GM19043 (cell line): ENCODE data around the gene DOCK8.

Source experiments
- ATAC-seq: cut with Tn5 transposase; IDR thresholded peaks from one replicate; pipeline ENCODE4 v1.9.1; 2021; ENCODE audit warnings: low read depth; ENCODE audit not compliant: unreplicated experiment

The DOCK8 gene

DNA sequence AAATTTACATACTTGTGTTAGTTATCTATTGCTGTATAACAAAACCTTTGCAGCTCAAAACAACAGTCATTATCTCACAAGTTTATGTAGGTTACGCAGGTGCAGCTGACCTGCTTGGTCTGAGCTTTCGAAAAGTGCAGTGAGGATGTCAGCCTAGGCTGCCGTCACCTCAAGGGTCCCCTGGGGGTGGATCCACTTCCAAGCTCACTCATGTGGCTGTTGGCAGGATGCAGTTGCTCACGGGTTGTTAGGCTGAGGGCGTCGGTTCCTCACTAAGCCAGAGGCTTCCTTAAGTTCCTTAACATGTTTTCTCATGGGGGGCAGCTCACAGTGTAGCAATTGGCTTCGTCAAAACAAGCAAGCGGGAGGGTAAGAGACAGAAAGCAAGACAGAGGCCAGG lies 139.8 kb downstream of the DOCK8 start:
- no peak for ATAC-seq

DNA sequence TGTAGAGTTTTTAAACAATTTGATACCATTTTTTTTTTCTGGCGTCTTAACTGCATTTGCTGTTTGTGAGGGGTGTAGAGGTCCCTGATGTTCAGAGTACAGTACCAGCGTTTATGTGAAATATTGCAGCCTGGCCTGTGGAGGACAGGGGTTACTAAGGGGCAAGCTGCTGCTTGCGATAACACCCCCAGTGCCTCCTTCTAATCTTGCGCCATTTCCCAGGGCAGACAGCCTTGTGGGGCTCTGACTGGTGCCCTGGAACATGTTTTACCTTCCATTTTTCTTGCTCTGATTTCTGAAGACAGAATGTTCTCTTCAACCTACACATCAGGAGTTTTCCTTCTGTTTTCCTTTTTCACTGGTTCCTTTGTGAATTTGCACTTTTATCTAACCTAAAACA lies 142.9 kb downstream of the DOCK8 start:
- ATAC-seq, result no peak

DNA sequence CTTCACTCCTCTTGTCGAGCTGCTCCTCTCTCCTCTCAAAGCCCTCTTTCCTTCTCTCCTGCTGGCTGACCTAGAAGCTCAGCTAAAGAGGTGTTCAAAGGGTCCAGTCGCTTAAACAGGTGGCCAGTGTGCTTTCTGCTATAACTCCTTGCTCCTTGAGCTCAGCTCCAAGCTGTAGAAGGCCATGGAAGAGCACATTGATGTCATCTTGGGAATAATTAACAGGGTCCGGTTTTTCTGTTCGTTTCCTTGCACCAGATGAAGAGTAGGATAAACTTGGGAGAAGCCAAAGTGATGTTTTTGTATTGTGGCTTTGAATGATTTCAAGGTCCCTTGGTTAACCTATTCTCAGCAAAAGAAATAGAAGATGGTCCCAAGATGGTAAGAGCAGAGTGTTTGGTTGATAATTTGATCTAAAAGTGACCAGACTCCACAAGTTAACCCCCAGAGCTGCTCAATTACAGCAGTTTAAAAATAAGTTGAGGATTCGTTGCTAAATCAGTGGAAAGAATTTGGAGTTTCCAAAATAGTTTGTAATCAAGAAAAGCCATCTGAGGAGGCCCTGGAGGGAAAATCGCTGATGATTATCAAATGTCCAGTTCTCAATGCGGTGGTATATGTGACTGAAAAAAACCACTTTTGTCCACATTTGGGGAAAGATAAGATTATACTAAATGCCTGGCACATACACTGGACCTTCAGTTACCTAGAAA lies 148.1 kb downstream of the DOCK8 start:
- no peak for ATAC-seq

- no peak for ATAC-seq
These were observed 148.6 kb downstream of the DOCK8 start for GRCh38 chr9:363274-363612.

DNA sequence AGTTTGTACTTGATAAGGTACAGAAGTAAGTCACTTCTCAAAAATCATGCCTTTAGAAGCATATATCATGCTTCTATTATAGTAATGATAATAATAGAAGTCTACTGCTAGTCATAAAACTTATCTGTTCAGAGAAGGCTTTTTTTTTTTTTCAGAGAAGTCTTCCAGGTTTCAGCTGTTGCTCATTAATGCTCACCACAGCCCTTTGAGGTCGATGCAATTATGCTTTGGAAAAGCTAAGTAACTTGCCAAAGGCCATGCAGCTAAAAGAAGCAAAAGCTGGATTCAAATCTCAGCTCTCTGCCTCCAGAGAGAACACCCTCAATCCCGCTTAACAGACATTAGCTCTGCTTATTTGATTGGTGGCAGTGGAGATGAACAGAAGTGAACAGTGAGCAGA lies 150.8 kb downstream of the DOCK8 start:
- no peak for ATAC-seq

GRCh38 chr9:366620-367019 lies 152.0 kb downstream of the DOCK8 start:
- ATAC-seq, result no peak

DNA sequence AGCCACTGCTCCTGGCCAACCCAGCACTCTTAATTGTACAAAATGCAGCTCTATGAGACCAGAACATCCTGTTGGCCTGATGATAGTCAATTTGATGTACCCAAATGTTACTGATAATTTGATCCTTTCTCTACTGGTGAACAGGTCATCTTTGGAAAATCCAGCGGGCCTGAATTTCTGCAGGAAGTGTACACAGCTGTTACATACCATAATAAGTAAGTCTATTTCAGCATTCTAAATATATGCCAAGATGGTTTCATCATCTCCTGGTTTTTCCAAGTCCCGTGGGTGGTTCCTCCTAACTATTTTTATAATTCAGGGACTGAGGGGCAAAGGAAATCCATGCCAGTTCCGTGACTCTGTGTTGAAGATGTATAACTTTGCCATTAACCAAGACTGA lies 155.4 kb downstream of the DOCK8 start:
- no peak for ATAC-seq

- ATAC-seq, result no peak
These were observed 156.7 kb downstream of the DOCK8 start for GRCh38 chr9:371349-371748.

GRCh38 chr9:372128-372527 lies 157.5 kb downstream of the DOCK8 start:
- no peak for ATAC-seq

- no peak for ATAC-seq
These were observed 159.1 kb downstream of the DOCK8 start for GRCh38 chr9:373759-374206.

DNA sequence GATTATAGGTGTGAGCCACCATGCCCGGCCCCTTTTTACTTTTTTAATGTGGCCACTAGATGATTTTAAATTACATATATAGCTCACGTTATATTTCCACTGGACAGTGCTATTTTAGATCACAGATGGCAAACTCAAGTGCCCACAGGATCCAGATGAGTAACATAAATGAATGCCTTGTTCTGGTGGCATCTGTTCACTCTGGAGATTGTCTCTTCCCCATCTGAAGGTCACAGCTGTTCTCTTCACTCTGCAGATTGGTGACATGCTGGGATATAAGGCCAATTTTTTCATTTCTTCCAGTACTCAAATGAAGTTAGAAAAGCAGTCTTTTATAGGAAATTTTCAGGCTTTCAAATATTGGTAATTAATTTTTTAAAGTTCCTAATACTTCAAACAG lies 160.1 kb downstream of the DOCK8 start:
- ATAC-seq, result no peak

DNA sequence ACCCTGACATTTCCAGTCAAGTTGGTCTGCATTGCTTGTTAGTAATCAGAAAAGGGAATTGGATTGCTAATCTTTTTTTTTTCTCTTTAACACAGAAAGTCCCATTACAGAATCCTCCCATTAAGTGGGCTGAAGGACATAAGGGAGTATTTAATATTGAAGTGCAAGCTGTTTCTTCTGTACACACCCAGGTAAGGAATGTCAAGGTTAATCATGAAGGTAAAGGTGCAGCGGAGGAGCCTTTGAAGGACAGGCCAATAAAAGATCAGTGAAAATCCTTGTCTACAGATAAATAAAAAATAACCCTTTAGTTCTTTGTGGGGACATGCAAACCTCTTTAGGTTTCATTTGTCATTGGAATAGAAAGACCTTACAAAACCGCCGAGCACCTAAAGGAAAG lies 161.4 kb downstream of the DOCK8 start:
- ATAC-seq, result no peak

GRCh38 chr9:378263-378662 lies 163.6 kb downstream of the DOCK8 start:
- no peak for ATAC-seq

DNA sequence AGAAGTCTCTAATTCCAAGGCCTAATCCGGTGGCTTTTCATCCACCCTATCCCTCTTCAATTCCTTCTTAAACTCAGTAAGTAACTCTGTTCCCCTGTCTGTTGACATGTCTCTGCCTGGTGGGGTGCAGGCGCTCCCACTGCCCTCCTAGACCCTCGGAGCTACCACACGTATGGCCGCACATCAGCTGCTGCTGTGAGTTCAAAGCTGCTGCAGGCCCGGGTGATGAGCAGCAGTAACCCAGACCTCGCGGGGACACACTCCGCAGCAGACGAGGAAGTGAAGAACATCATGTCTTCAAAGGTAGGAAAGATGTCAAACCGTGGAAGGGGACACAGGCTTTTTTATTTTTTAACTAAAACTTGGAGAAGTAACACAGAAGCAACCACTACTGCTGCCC lies 167.7 kb downstream of the DOCK8 start:
- ATAC-seq, result no peak

GRCh38 chr9:385818-386398 lies 171.2 kb downstream of the DOCK8 start:
- no peak for ATAC-seq

DNA sequence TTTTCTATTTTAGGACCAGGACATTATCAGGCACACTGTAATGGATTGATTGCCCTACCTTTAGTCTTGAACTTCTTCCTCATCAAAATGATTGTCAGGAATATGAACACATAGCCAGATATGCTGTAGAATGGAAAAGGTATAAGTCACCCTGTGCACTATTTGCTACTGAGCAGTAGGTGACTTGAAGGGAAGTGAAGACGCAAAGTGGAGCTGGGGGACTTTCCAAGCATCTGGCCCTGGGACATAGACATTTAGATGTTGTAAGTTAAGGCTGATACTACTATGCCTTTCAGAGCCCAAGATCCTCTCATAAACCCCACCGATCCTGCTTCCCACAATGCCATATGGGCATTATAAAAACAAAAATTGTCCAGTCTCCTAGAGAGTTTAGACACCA lies 174.5 kb downstream of the DOCK8 start:
- ATAC-seq, result no peak

GRCh38 chr9:389758-390157 lies 175.1 kb downstream of the DOCK8 start:
- ATAC-seq, result no peak

DNA sequence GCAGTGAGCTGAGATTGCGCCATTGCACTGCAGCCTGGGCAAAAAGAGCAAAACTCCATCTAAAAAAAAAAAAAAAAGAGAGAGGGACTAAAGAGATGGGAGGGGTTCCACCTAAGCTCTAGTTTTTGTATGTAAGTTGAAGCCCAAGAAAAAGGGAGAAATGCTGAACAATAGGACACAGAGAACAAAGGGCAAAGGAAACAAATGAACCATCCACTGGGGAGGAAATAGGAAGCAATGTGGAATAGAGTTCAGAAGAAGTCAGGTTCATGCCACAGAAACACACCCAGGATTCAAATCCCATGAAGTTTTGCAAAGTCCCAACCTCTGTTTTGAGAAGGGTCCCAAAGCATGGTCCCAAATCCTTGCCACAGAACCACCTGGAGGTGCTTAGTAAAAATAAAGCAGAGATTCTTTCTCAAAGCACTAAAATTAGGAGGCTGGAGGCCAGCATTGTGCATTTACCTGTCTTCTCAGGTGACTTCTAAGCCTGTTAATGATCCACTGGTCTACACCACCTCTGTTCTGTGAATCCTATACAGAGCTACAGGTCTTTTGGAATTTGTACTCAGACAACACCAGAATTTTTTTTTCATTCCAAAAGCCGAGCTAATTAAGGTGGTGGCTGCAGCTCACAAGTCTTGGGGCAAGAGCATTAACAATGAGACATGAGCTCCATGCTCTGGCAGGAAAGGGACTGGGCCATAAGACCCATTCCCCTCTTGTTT lies 177.6 kb downstream of the DOCK8 start:
- no peak for ATAC-seq

DNA sequence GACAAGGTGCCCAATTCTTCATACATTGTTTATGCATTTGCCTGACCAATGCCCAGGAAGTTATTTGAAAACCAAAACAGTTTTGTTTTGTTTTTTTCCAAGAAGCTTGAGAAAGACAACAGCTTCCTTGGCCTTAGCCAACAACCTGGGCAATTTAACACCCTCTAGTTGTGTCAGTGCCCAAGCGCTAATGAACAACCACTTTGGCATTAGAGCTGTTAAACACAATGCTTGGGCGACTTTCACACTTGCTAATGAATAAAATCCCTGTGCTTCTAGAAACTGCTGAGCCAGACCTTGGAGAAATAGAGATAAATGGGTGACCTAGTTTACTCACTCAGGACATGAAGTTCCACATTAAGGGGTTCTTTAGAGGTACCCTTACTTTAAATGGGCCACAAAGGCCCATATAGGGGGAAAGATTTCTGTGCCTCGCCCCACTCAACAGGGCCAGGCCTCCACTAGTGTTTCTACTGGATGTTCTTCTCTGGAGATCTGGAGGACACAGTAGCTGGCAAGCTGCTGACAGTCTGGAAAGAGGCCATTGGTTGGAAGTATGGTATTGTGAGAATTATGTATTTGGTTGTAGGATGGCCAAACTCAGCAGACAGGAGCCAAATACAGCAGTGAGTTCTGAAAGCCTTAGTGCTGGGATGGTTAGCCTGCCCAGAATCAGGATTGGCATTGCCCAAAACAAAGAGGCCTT lies 179.8 kb downstream of the DOCK8 start:
- no peak for ATAC-seq

DNA sequence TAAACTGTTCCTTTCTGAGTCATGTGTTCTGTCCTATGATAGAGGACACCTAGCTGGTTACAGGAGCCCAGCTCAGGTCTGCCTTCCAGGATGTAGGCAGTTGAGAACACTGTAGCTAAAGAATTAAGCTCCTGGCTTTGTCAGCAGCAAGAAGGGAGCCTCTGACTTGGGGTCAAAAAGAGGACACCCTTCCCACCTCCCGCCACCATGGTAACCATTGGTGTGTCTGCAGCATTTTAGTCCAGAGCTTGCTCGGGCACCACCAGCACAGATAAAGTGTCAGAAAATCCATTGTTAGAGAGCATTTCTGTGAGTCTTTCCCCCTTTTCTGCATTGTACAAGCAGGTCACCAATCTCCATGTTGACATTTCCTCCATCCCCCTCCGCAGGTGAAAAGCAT lies 181.7 kb downstream of the DOCK8 start:
- no peak for ATAC-seq

DNA sequence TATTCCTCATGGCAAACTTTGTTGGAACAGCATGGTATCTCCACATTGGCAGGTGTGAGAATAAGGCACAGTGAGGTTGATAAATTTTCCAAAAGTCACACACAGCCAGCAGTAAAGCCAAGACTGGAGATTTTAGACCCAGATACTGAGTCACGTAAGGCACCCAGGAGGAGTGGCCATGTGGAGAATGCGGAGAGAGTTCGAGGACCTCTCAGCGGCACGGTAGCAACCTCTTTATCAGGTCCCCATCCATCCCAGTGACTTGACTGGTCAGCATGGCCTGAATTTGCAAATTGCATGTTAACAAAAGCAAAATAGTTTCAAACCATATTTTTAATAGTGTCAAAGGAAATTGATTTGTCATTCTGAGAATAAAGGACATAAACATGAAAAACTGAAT lies 183.4 kb downstream of the DOCK8 start:
- ATAC-seq, result no peak
